HL-60 (cell line): ENCODE measurements around the gene BRSK1.

Experiments
- DNase-seq, 2 experiments: peaks; one replicate each; pipeline ENCODE4 v3.0.0-alpha.2; 2010 to 2020; ENCODE audit warnings: low read depth in 1 of 2, low spot score in 1 of 2
- H3K27ac ChIP-seq: fragments of 250-450 bp; sonication (Bioruptor Pico); replicated peaks from 2 replicates; pipeline ENCODE4 v1.5.1; 2020; ENCODE audit warnings: mild to moderate bottlenecking, moderate library complexity
- H3K27me3 ChIP-seq: fragments of 250-450 bp; sonication (Bioruptor Pico); 2 replicates; pipeline ENCODE4 v1.5.1; 2021; ENCODE audit warnings: mild to moderate bottlenecking, moderate library complexity; ENCODE audit not compliant: insufficient read depth, poor library complexity, severe bottlenecking
- H3K4me3 ChIP-seq: replicated peaks from 2 replicates; pipeline ENCODE4 v1.5.1; 2011; ENCODE audit warnings: mild to moderate bottlenecking, control low read depth, low read length; ENCODE audit not compliant: insufficient read depth
- CTCF ChIP-seq: IDR thresholded peaks from one replicate; pipeline ENCODE4 v1.5.1; 2011; ENCODE audit warnings: low read length, control low read depth, inconsistent platforms; ENCODE audit not compliant: insufficient read depth
- GABPA ChIP-seq: IDR thresholded peaks from 2 replicates; pipeline ENCODE4 v1.6.1; 2012; ENCODE audit warnings: low read depth
- POLR2AphosphoS5 ChIP-seq: IDR thresholded peaks from 2 replicates; pipeline ENCODE4 v1.6.1; 2012; ENCODE audit warnings: low read depth
- REST ChIP-seq: IDR thresholded peaks from 2 replicates; pipeline ENCODE4 v1.6.1; 2012; ENCODE audit warnings: low read depth; ENCODE audit not compliant: insufficient replicate concordance
- SPI1 ChIP-seq: IDR thresholded peaks from 2 replicates; pipeline ENCODE4 v1.6.1; 2012; ENCODE audit warnings: low read depth, mild to moderate bottlenecking, borderline replicate concordance

Gene BRSK1

GRCh38 chr19:55265173-55265572 is 18.6 kb upstream of the BRSK1 start:
- Histone ChIP-seq H3K27ac (no peak overlapping the region), H3K27me3 (no peaks in the 10 kb centered on the region), H3K4me3 (no peak overlapping the region)
- no peak for DNase-seq
- no peak for TF ChIP-seq REST

DNA sequence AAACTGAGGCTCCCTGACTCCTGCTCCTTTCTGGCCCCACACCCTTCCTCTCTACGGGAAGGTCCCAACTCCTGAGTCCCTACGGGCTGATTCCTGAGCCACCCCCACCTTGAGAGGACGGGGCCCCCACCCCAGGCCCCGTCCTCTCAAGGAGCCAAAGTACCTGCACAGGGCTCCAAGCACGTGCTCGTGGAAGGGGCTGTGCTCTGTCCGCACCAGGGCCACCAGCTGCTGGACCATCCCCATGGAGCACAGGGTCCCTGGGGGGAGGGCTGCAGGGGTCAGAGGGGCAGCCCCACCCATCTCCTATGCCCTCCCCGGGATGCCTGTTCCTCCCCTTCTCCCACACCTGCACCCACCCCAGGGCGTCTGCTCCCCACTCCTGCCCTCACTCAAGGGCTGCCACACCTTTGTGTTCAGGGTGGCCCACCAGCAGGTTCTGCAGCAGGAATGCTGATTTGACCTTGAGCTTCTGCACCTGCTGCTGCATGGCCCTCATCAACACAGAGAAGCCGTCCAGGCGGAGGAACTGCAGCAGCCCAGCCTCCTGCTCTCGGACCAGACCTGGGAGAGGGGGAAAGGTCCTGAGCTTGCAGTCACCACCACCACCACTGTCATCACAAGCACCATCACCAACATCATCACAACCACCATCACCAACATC is 17.9 kb upstream of the BRSK1 start:
- Histone ChIP-seq H3K4me3 (no peak overlapping the region), H3K27ac (no peak overlapping the region), H3K27me3 (no peaks in the 10 kb centered on the region)
- DNase-seq = no peak
- TF ChIP-seq POLR2AphosphoS5 (no peak), GABPA (no peak), SPI1 (no peak), REST (no peak), CTCF (no peak)

GRCh38 chr19:55266404-55266803 is 17.4 kb upstream of the BRSK1 start:
- Histone ChIP-seq H3K27me3 (no peaks in the 10 kb centered on the region), H3K27ac (no peak overlapping the region), H3K4me3 (no peak overlapping the region)
- TF ChIP-seq GABPA = no peak
- no peak for TF ChIP-seq REST
- TF ChIP-seq CTCF = no peak
- no peak for TF ChIP-seq POLR2AphosphoS5
- no peak for TF ChIP-seq SPI1
- no peak for DNase-seq
